ENCODE data around the gene CHST15. TPM values are rescaled to one million over a fixed set of nuclear protein-coding genes. Genes with fewer than 3 reads are reported as not detected.

CHST15 gene
- total RNA-seq, 1 donor from 2014 or later = 23.5 TPM

- DNase-seq (ENCODE audit: low spot score) = no peak
These were observed 63.8 kb downstream of the CHST15 start for GRCh38 chr10:124029559-124029958.

- DNase-seq (ENCODE audit: low spot score) = no peak
These were observed 64.5 kb downstream of the CHST15 start for GRCh38 chr10:124028700-124029480.

- no peak for DNase-seq (ENCODE audit: low spot score)
These were observed 65.7 kb downstream of the CHST15 start for GRCh38 chr10:124027651-124028050.

GRCh38 chr10:124027031-124027611 lies 66.3 kb downstream of the CHST15 start:
- no peak for DNase-seq (ENCODE audit: low spot score)

GRCh38 chr10:124026589-124026939 lies 66.8 kb downstream of the CHST15 start:
- DNase-seq (ENCODE audit: low spot score) = no peak

- no peak for DNase-seq (ENCODE audit: low spot score)
These were observed 67.5 kb downstream of the CHST15 start for GRCh38 chr10:124025660-124026588.

- DNase-seq (ENCODE audit: low spot score) = no peak
These were observed 68.2 kb downstream of the CHST15 start for GRCh38 chr10:124025152-124025551.

- DNase-seq (ENCODE audit: low spot score) = no peak
These were observed 71.3 kb downstream of the CHST15 start for GRCh38 chr10:124022066-124022465.

- no peak for DNase-seq (ENCODE audit: low spot score)
These were observed 72.2 kb downstream of the CHST15 start for GRCh38 chr10:124020981-124021815.

- no peak for DNase-seq (ENCODE audit: low spot score)
These were observed 73.3 kb downstream of the CHST15 start for GRCh38 chr10:124019886-124020797.

- no peak for DNase-seq (ENCODE audit: low spot score)
These were observed 74.4 kb downstream of the CHST15 start for GRCh38 chr10:124018886-124019525.

- DNase-seq (ENCODE audit: low spot score) = no peak
These were observed 75.7 kb downstream of the CHST15 start for GRCh38 chr10:124017729-124018128.

- DNase-seq (ENCODE audit: low spot score) = no peak
These were observed 76.5 kb downstream of the CHST15 start for GRCh38 chr10:124016804-124017375.

GRCh38 chr10:124015991-124016390 lies 77.4 kb downstream of the CHST15 start:
- no peak for DNase-seq (ENCODE audit: low spot score)

- DNase-seq (ENCODE audit: low spot score) = no peak
These were observed 78.8 kb downstream of the CHST15 start for GRCh38 chr10:124014416-124015154.

GRCh38 chr10:124013916-124014315 lies 79.5 kb downstream of the CHST15 start:
- no peak for DNase-seq (ENCODE audit: low spot score)

- DNase-seq (ENCODE audit: low spot score) = no peak
These were observed 80.4 kb downstream of the CHST15 start for GRCh38 chr10:124012991-124013390.

GRCh38 chr10:124012583-124012982 lies 80.8 kb downstream of the CHST15 start:
- DNase-seq (ENCODE audit: low spot score) = no peak

GRCh38 chr10:124012066-124012465 lies 81.3 kb downstream of the CHST15 start:
- DNase-seq (ENCODE audit: low spot score) = no peak

All from mucosa of gallbladder (tissue), 1 donor.